GM18498 (cell line): Measurements from ENCODE around the gene ALDH3B1.

Experiments
- ATAC-seq: cut with Tn5 transposase; IDR thresholded peaks from one replicate; pipeline ENCODE4 v1.9.1; 2021; ENCODE audit warnings: mild to moderate bottlenecking, moderate library complexity; ENCODE audit not compliant: unreplicated experiment

The ALDH3B1 gene

DNA sequence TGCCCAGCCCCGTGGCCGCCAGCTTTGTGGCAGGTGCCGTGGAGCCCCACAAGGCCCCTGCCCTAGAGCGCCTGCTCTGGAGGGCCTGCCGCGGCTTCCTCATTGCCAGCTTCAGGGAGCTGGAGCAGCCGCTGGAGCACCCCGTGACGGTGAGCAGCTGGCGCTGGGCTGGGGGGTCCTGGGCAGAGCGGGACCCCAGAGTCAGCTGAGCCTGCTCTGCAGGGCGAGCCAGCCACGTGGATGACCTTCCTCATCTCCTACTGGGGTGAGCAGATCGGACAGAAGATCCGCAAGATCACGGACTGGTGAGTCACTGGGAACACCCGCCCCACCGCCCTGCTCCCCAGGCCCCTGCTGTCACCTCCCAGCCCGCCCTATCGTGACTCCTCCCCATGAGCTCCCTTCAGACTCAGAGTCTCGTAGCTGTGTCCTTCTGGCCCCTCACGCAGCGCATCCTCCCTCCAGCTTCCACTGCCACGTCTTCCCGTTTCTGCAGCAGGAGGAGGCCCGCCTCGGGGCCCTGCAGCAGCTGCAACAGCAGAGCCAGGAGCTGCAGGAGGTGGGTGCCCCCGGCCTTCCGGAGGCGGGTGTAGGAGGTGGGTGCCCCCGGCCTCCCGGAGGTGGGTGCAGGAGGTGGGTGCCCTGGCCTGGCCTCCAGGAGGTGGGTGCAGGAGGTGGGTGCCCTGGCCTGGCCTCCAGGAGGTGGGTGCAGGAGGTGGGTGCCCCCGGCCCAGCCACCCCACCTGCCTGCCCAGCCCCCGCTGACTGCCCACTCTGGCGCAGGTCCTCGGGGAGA, 33.4 kb downstream of the ALDH3B1 start:
- no peak for ATAC-seq

DNA sequence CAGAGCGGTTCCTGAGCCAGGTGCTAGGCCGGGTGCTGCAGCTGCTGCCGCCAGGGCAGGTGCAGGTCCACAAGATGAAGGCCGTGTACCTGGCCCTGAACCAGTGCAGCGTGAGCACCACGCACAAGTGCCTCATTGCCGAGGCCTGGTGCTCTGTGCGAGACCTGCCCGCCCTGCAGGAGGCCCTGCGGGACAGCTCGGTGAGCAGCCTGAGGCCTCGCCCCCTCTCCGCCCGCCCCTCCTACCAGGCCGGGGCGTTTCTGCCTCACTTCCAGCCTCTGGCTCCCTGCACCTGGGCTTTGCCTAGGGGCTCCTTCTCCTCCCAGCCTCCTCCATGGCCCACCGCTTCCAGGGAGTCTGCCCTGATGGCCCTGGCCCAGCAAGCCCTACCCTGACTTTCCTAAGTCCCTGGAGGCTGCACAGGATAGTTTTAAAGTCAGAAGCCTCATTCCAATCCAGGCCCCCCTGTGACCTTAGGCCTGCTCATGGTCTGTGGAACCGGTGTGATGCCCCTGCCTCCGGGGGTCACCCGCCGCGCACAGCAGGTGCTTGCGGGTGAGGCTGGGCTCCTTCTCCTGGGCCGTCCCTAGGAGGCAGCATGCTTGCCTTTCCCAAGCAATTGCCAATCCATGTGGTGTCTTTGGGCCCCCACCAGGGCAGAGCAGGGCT, 34.2 kb downstream of the ALDH3B1 start:
- no peak for ATAC-seq

DNA sequence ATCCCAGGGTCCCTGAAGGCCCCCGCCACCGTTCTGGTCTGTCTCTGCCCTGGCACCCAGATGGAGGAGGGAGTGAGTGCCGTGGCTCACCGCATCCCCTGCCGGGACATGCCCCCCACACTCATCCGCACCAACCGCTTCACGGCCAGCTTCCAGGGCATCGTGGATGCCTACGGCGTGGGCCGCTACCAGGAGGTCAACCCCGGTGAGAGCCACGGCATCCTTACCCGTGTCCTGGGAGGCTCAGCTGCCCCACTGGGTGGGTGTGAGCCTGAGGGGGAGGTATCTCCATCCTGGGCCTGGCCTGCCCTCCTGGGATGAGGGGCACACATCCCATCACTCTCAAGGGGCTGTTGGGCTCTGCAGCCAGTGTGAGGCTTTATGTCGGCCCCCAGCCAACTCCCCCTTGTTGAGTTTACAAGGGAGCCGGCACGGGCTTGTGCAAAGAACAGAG, 34.8 kb downstream of the ALDH3B1 start:
- ATAC-seq: no peak

DNA sequence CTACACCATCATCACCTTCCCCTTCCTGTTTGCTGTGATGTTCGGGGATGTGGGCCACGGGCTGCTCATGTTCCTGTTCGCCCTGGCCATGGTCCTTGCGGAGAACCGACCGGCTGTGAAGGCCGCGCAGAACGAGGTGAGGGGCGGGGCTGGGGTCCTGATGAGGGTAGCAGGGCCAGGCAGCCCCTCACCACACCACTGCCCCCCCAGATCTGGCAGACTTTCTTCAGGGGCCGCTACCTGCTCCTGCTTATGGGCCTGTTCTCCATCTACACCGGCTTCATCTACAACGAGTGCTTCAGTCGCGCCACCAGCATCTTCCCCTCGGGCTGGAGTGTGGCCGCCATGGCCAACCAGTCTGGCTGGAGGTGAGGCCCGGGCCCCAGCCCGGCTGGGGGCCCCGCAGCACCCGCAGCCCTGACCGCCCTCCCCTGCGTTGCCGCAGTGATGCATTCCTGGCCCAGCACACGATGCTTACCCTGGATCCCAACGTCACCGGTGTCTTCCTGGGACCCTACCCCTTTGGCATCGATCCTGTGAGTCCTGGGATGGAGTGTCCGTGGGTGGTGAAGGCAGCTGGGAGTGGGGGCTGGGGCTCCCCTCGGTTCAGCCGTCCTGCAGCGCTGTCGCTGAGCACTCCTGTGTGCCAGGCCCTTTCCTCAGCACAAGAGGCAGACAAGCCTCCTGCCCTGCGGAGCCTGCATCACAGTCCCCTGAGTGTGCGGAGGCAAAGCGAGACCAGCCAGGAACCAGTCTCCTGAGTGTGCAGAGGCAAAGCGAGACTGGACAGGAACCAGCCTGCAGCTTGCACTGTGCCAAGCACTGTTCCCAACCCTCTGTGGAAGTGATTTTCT, 37.5 kb downstream of the ALDH3B1 start:
- ATAC-seq: no peak

DNA sequence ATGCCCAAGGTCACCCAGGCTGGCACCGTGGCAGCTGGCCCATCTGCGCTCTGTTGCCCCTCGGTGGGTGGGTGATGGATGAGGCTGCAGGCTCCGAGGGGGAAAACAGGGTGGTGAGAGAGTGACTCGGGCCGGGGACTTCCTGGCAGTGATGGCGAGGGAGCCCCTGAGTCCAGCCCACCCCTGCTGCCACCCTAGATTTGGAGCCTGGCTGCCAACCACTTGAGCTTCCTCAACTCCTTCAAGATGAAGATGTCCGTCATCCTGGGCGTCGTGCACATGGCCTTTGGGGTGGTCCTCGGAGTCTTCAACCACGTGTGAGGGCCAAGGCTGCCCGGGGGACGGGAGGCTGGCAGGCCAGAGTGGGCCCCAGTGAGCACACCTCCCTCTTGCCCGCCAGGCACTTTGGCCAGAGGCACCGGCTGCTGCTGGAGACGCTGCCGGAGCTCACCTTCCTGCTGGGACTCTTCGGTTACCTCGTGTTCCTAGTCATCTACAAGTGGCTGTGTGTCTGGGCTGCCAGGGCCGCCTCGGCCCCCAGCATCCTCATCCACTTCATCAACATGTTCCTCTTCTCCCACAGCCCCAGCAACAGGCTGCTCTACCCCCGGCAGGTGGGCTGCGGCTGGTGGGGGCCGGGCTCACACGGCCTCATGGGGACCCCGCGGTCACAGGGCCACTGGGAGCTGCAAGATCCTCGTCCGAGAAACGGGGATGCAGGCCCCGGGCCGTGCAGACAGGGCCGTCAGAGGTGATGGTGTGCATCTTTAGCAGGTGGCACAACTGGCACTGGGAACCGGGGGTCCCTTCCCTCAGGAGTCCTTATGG, 38.8 kb downstream of the ALDH3B1 start:
- ATAC-seq: no peak

DNA sequence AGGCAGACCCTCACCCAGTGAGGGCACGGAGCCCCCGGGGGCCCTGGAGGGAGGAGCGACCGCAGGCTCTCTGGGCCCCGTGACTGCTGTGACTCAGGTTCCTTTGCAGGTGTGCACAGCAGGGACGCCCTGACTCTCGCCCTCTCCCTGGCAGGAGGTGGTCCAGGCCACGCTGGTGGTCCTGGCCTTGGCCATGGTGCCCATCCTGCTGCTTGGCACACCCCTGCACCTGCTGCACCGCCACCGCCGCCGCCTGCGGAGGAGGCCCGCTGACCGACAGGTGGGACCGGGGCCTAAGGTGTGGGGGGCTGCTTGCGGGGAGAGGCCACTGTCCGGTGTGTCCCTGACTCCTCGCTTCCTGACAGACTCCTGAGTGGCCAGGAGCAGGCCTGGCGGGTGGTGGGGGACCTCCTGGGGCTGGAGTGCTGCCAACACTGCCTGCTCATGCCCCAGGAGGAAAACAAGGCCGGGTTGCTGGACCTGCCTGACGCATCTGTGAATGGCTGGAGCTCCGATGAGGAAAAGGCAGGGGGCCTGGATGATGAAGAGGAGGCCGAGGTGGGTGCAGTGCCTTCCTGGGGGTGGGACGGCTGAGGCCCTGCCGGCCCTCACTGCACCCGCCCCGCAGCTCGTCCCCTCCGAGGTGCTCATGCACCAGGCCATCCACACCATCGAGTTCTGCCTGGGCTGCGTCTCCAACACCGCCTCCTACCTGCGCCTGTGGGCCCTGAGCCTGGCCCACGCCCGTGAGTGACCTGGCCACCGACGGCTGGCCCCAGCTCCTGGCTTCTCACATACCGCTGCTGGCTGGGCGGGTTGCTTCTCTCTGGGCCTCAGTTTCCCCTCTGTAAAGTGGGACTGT, 39.6 kb downstream of the ALDH3B1 start:
- ATAC-seq: no peak

DNA sequence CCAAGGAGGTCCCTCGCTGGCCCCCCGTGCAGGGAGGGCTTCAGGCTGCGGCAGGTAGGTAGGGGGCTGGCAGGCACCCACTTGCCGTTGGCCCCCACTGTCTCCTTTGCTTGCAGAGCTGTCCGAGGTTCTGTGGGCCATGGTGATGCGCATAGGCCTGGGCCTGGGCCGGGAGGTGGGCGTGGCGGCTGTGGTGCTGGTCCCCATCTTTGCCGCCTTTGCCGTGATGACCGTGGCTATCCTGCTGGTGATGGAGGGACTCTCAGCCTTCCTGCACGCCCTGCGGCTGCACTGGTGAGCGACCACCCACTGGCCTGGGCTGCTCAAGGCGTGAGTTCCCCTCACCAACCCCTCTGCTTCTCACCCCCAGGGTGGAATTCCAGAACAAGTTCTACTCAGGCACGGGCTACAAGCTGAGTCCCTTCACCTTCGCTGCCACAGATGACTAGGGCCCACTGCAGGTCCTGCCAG, 40.3 kb downstream of the ALDH3B1 start:
- no peak for ATAC-seq

DNA sequence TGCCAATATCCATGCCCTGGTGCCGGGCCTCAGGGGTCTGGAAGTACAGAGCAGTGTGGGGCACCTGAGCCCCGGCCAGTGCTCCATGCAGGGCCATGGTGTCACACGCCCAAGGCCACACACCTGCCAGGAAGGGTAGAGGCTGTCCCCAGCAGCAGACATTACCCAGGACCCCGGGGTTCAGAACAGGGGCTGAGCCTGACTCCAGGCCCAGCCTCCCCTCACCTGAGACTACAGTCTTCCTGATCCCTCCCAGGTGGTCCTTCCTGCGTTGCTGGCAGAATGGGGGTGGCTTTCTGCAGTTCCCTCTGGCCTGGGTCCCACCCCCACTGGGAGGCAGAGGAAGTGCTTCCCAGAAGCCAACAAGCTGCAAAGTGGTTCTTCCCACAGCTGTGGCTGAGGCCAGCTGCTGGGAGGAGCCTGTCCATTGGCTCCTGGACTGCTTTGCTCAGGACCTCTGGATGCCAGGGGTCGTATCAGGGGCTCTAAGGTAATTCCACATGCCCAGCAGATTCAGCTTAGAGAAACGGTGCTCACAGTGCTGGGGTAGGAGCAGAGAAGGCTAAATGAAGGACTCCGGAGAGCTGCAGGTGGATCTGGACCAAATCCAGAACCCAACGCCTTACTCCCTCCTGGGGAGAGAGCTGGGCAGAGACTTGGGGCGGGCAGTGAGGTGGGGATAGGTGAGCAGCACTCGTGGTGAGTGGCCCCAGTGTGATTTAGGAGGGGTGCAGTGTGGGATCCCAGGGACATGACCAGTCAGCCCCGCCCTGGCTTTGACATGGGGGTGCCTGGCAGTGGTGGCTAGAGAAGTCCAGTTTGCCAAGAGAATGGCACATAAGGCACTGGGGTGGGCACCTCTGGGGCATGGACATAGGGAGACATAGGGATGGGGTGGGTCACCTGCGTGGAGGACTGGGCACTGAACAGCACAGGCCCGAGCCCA, 41.3 kb downstream of the ALDH3B1 start:
- ATAC-seq: no peak

DNA sequence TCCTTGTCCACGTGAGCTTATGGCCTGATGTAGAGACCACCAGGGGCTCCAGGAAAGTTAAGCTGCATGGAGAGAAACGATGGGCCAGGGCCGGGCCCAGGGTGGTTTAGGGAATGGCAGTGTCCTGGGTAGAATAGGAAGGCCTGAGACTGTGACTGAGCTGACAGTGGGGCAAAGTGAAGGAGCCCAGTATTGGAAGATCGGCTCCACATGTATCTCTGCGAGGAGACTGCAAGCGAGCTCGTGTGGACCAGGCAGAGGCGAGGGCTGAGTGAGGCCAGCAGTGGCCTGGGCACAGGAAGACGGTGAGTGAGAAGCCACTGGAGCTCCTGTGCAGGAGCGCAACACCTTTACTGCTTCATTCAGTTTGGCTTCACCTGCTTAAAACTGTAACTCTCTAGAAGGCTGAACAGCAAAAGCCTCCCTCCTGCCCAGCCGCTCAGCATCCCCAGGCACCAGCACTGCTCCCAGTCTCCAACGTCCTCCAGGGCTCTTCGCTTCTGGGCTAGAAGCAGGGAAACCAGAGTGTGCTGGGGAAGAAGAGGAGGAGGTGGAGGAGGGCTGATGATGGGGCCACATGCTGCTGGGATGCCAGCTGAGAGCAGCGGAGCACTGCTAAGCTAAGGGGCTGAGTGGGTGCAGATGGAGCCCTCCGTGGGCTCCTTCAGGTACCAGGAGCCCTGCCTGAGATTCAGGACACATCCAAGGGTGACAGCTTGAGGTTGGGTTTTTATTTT, 42.2 kb downstream of the ALDH3B1 start:
- ATAC-seq: no peak

DNA sequence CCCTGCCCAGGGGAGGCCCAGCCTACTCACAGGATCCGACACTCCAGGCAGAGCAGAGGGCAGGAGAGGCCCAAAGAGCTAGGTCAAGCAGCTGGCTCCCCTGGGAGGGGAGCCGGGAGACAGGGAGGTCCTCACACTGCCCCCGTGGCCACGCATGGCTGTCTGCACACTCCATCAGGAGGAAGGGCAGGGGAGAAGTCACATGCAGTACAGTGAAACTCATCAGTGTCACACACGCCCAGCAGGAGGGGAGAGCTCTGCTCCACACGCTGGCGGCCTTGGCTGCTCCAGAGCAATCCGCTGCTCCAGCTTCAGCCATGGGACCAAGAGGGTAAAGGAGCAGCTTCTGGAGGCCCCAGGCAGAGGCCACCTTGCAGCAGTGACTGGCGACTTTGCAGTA, 43.0 kb downstream of the ALDH3B1 start:
- no peak for ATAC-seq

DNA sequence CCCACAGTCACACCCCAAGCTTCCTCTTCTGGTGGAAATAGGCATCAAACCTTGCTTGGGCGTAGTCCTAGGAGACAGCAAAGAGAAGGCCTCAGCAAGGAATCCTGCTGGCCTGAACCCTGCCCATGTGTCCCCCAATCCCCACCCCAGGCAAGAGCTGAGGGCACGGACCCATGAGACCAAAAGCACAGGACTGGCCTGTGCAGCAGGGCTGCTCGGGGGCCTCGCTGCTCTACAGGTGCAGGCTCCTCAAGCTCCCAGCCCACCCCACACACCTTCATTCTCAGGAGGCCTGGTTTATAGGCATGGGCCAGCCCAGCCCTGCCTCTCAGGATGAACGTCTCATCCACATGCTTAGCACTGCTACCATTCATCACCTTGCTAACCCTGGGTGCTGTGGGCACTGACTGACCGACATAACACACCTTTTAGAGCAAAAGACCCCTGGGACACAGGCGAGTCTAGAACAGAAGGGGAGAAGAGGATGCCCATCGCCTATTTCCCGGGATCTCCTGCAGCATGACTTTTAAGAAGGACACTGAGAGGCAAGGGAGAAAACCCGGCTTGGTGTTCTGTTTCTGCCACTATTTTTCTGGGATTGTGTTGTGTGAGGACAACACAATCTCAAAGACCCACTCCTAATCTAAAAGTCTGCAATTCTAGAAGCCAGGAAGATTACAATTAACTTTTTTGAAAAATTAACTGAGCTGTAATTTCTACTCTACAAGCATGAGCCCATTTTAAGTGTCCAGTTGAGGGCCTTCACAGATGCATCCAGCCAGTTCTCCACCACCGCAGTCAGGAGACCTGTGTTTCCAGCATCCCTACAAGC, 44.1 kb downstream of the ALDH3B1 start:
- no peak for ATAC-seq

DNA sequence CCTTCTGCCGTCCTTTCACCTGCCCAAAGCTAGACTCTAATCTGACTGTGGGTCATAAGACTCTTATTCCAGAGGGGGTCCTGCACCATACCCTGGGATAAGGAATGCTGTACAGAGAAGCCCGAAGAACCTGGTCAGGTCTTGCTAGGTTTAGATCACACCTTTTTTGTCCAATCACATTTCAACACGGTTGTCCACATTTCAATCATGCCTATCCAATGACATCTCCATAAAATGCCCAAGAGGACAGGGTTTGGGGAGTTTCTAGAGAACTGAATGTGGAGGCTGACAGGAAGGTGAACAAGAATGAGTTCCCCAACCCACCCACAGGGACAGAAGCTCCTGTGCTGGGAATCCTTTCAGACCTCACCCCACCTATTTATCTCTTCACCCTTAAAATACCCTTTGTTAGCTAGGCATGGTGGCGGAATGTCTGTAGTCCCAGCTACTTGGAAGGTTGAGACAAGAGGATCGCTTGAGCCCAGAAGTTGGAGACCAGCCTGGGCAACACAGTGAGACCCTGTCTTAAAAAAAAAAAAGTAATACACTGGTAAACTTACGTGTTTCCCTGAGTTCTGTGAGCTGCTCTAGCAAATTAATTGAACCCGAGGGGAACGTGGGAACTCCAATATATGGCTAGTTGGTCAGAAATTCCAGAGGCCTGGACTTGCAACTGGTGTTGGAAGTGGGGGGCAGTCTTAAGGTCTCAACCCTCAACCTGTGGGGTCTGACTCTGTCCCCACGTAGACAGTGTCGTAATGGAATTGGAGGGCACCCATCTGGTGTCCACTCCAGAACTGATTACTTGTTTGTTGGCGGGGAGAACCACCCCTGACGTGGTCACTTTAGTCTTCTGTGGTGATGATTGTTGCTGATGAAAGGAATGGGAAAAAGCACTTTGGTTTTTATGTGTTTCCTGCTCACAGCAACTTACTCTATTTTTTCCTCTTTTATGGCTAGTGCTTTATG, 46.5 kb downstream of the ALDH3B1 start:
- no peak for ATAC-seq

DNA sequence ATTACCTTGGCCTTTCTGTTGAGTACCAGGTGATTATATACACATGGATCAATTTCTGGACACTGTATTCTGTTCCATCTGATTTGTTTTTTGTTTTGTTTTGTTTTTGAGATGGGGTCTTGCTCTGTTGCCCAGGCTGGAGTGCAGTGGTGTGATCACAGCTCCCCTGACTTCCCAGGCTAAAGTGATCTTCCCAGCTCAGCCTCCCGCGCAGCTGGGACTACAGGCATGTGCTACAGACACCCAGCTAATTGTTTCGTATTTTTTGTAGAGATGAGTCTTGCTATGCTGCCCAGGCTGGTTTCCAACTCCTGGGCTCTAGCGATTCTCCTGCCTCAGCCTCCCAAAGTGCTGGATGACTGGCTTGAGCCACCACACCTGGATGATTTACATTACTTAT, 47.7 kb downstream of the ALDH3B1 start:
- ATAC-seq: no peak

DNA sequence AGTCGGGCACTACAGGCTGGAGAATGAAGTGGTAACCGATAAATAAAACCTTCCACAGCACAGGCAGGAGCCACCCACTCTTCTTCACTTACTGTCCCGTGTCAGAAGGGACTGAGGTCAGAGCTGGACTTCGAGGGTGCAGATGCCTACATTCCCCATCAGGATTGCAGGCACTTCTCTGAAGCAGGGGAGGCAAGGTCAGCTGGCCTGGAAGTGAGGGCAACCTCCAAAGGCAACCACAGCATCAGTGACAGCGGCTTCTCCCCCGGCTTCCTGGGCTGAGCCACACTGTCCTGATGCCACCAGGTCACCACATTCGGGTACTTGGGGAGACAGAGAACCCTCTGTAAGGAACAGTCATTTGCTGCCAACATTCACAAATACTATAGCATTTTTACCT, 51.4 kb downstream of the ALDH3B1 start:
- ATAC-seq: no peak

DNA sequence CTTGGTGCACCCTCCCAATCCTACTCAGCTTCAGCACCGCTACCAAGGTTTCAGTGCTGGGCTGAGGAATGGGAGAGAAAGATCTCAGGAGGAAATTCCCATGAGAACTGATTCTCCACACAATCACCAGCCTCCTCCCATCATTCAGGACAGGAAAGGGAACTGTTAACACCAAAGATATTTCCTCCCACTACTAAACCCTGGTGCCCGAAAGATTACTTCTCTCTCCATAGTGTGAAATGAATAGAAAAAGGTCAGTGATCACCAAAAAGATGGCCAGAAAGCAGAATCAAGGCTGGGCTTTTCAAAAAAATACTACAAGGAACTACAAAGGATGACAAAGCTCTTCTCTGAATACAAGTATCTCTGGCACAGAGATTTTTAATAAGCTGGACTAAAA, 54.8 kb downstream of the ALDH3B1 start:
- no peak for ATAC-seq

DNA sequence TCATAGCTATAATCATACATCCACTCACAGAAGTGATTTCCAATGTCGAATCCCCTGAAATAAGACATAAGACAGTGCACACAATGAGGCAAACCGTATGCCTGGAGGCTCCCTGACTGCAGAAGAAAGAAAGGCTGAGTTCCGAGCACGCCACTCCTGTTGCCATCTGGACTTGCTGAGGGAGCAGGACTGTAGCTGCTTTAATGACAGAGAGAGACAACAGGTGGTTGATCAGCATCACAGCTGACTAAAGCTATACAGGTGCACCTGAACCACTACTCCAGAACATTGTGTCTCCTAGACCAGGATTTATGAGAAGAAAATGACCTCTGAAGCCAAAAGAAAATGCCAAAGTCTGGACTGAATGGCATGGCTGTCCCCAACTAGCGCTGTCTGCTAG, 55.7 kb downstream of the ALDH3B1 start:
- ATAC-seq: no peak
